ENCODE results near the gene KCNK5. TPM values are rescaled to one million over a fixed set of nuclear protein-coding genes. Genes with fewer than 3 reads are reported as not detected.

Gene KCNK5
- total RNA-seq, 2 donors from 2014 or later, result 29.8 to 32.2 TPM

GRCh38 chr6:39206250-39206721 is 23.0 kb downstream of the KCNK5 start:
- H3K4me3 ChIP-seq (ENCODE audit: low read length), result no peak overlapping the region
- peaks cover 77% of the 10 kb centered on the region for H3K4me1 Mint-ChIP-seq
- H3K27me3 ChIP-seq (ENCODE audit: control insufficient read depth, insufficient read depth, low read length, poor library complexity, severe bottlenecking), result no peaks in the 10 kb centered on the region
- peaks cover 15% of the 10 kb centered on the region for H3K36me3 Mint-ChIP-seq (ENCODE audit: low read depth)
- no peaks in the 10 kb centered on the region for H3K9me3 ChIP-seq (ENCODE audit: control insufficient read depth, low read length)
- H3K27ac Mint-ChIP-seq, result peak overlapping the region; percentile 90
- WGBS, 2 experiments (ENCODE audit: insufficient coverage in 1 of 2, insufficient read length in 1 of 2), result 96 to 100% methylated on average over 1 to 10 of the region's 10 CpGs
- H3K4me3 Mint-ChIP-seq, result no peak overlapping the region
- no peak for DNase-seq
- no peak for TF ChIP-seq CTCF (conservative IDR thresholded peaks at IDR 0.05)
- no peaks in the 10 kb centered on the region for H3K9me3 Mint-ChIP-seq
- H3K4me1 ChIP-seq (ENCODE audit: control insufficient read depth, insufficient read depth, low read length), result peaks cover 23% of the 10 kb centered on the region
- H3K9ac ChIP-seq (ENCODE audit: extremely low read depth, low read length, poor library complexity, severe bottlenecking), result no peak overlapping the region
- no peak overlapping the region for H3K27ac ChIP-seq (ENCODE audit: low read depth, low read length)
- H3K27me3 Mint-ChIP-seq (ENCODE audit: insufficient read depth), result no peaks in the 10 kb centered on the region
- peaks cover 8% of the 10 kb centered on the region for H3K36me3 ChIP-seq (ENCODE audit: control insufficient read depth, insufficient read depth, low read length)

GRCh38 chr6:39204646-39205244 is 24.5 kb downstream of the KCNK5 start:
- peak overlapping the region; percentile 93 for H3K27ac Mint-ChIP-seq
- H3K9me3 Mint-ChIP-seq, result no peaks in the 10 kb centered on the region
- no peaks in the 10 kb centered on the region for H3K27me3 ChIP-seq (ENCODE audit: control insufficient read depth, insufficient read depth, low read length, poor library complexity, severe bottlenecking)
- 67 to 74% methylated on average over 4 to 8 of the region's 8 CpGs for WGBS, 2 experiments (ENCODE audit: insufficient coverage in 1 of 2, insufficient read length in 1 of 2)
- H3K4me3 ChIP-seq (ENCODE audit: low read length), result no peak overlapping the region
- H3K9ac ChIP-seq (ENCODE audit: extremely low read depth, low read length, poor library complexity, severe bottlenecking), result peak overlapping the region; percentile 64
- H3K27me3 Mint-ChIP-seq (ENCODE audit: insufficient read depth), result no peaks in the 10 kb centered on the region
- H3K36me3 Mint-ChIP-seq (ENCODE audit: low read depth), result peaks cover 15% of the 10 kb centered on the region
- H3K27ac ChIP-seq (ENCODE audit: low read depth, low read length), result peak overlapping the region; percentile 55
- peak overlapping the region; percentile 24 for H3K4me3 Mint-ChIP-seq
- H3K9me3 ChIP-seq (ENCODE audit: control insufficient read depth, low read length), result no peaks in the 10 kb centered on the region
- peaks cover 6% of the 10 kb centered on the region for H3K36me3 ChIP-seq (ENCODE audit: control insufficient read depth, insufficient read depth, low read length)
- DNase-seq, result peak; percentile 86
- peaks cover 74% of the 10 kb centered on the region for H3K4me1 Mint-ChIP-seq
- peaks cover 23% of the 10 kb centered on the region for H3K4me1 ChIP-seq (ENCODE audit: control insufficient read depth, insufficient read depth, low read length)
- TF ChIP-seq CTCF (conservative IDR thresholded peaks at IDR 0.05), result no peak

- Histone ChIP-seq H3K4me3 (ENCODE audit: low read length) (no peak overlapping the region), H3K9me3 (ENCODE audit: control insufficient read depth, low read length) (no peaks in the 10 kb centered on the region), H3K36me3 (ENCODE audit: control insufficient read depth, insufficient read depth, low read length) (peaks cover 6% of the 10 kb centered on the region), H3K9ac (ENCODE audit: extremely low read depth, low read length, poor library complexity, severe bottlenecking) (peak overlapping the region; percentile 64), H3K4me1 (ENCODE audit: control insufficient read depth, insufficient read depth, low read length) (peaks cover 23% of the 10 kb centered on the region), H3K27me3 (ENCODE audit: control insufficient read depth, insufficient read depth, low read length, poor library complexity, severe bottlenecking) (no peaks in the 10 kb centered on the region), H3K27ac (ENCODE audit: low read depth, low read length) (no peak overlapping the region)
- Mint-ChIP-seq H3K9me3 (no peaks in the 10 kb centered on the region), H3K4me1 (peaks cover 73% of the 10 kb centered on the region), H3K27ac (peak overlapping the region; percentile 93), H3K27me3 (ENCODE audit: insufficient read depth) (no peaks in the 10 kb centered on the region), H3K4me3 (peak overlapping the region; percentile 24), H3K36me3 (ENCODE audit: low read depth) (peaks cover 15% of the 10 kb centered on the region)
- DNase-seq, result no peak
- 83 to 97% methylated on average over 1 to 4 of the region's 4 CpGs for WGBS, 2 experiments (ENCODE audit: insufficient coverage in 1 of 2, insufficient read length in 1 of 2)
- TF ChIP-seq CTCF (conservative IDR thresholded peaks at IDR 0.05), result no peak
Observed at GRCh38 chr6:39204160-39204495, 25.1 kb downstream of the KCNK5 start.
